Activated naive CD4-positive, alpha-beta T cell treated with Interleukin-2 at 50 U/mL for 16 hours (primary cell): ENCODE measurements around the gene COL9A3.

ENCODE experiments used
- DNase-seq: peaks from one replicate; pipeline ENCODE4 v3.0.0-alpha.2; 2020

COL9A3 gene

GRCh38 chr20:62779417-62779685 is 37.5 kb upstream of the COL9A3 start:
- no peak for DNase-seq

- no peak for DNase-seq
Observed at GRCh38 chr20:62780204-62780603, 36.6 kb upstream of the COL9A3 start.

GRCh38 chr20:62780696-62781095 is 36.2 kb upstream of the COL9A3 start:
- DNase-seq = no peak

- no peak for DNase-seq
Observed at GRCh38 chr20:62782149-62782892, 34.5 kb upstream of the COL9A3 start.

GRCh38 chr20:62782893-62783278 is 34.0 kb upstream of the COL9A3 start:
- no peak for DNase-seq

GRCh38 chr20:62784497-62784896 is 32.4 kb upstream of the COL9A3 start:
- no peak for DNase-seq

- DNase-seq = no peak
Observed at GRCh38 chr20:62785393-62785792, 31.5 kb upstream of the COL9A3 start.

GRCh38 chr20:62786157-62786556 is 30.7 kb upstream of the COL9A3 start:
- no peak for DNase-seq

GRCh38 chr20:62787321-62787720 is 29.5 kb upstream of the COL9A3 start:
- DNase-seq = no peak

- no peak for DNase-seq
Observed at GRCh38 chr20:62787866-62788265, 29.0 kb upstream of the COL9A3 start.

- no peak for DNase-seq
Observed at GRCh38 chr20:62788607-62789006, 28.2 kb upstream of the COL9A3 start.

GRCh38 chr20:62790075-62790474 is 26.8 kb upstream of the COL9A3 start:
- no peak for DNase-seq

GRCh38 chr20:62791301-62792181 is 25.3 kb upstream of the COL9A3 start:
- peak; percentile 77 for DNase-seq

GRCh38 chr20:62792182-62792939 is 24.5 kb upstream of the COL9A3 start:
- DNase-seq = no peak

GRCh38 chr20:62792940-62793756 is 23.7 kb upstream of the COL9A3 start:
- no peak for DNase-seq

- no peak for DNase-seq
Observed at GRCh38 chr20:62793757-62794006, 23.2 kb upstream of the COL9A3 start.

GRCh38 chr20:62794007-62794724 is 22.7 kb upstream of the COL9A3 start:
- peak; percentile 94 for DNase-seq

- DNase-seq = peak; percentile 74
Observed at GRCh38 chr20:62795023-62795761, 21.7 kb upstream of the COL9A3 start.

GRCh38 chr20:62796699-62797491 is 20.0 kb upstream of the COL9A3 start:
- no peak for DNase-seq

- no peak for DNase-seq
Observed at GRCh38 chr20:62797671-62798532, 18.9 kb upstream of the COL9A3 start.
